IMR-90 (cell line): ENCODE measurements around the gene ZFAND4. TPM values are rescaled to one million over a fixed set of nuclear protein-coding genes. Genes with fewer than 3 reads are reported as not detected.

Experiments used
- ATAC-seq: fragments of 200-7000 bp; cut with Tn5 transposase; 2 replicates; pipeline ENCODE4 v1.9.1; 2020; ENCODE audit warnings: low read depth, mild to moderate bottlenecking, moderate library complexity
- BruUV-seq: library from RNA; stranded (reverse); fragments of 400-500 nt; replicated peaks from 2 replicates; lab custom pipeline; 2021; lab: Mats Ljungman, UMichigan
- CTCF ChIA-PET: fragments of 300-600 bp; formaldehyde crosslinking; extraction: SDS; loops from one replicate; lab custom pipeline; 2021; ENCODE audit warnings: antibody characterized with exemption; lab: Yijun Ruan, JAX
- POLR2A ChIA-PET: fragments of 300-600 bp; sonication (Branson Sonifier 250); formaldehyde crosslinking; loops from one replicate; lab custom pipeline; 2022; ENCODE audit warnings: antibody characterized with exemption; ENCODE audit not compliant: unreplicated experiment; lab: Charles Lee
- DNase-seq: peaks from one replicate; pipeline ENCODE4 v3.0.0; 2013
- H2AFZ ChIP-seq: replicated peaks from 2 replicates; pipeline ENCODE3; 2013; ENCODE audit warnings: low read length, mild to moderate bottlenecking; ENCODE audit not compliant: poor library complexity
- H2AK5ac ChIP-seq: 2 replicates; pipeline ENCODE4 v1.6.1; 2013; ENCODE audit warnings: low read depth, low read length, inconsistent platforms
- H2AK9ac ChIP-seq: replicated peaks from 2 replicates; pipeline ENCODE3; 2013; ENCODE audit warnings: mild to moderate bottlenecking, low read depth, low read length, moderate library complexity; ENCODE audit not compliant: poor library complexity
- H2BK120ac ChIP-seq: 2 replicates; pipeline ENCODE4 v1.6.1; 2013; ENCODE audit warnings: low read depth, low read length, inconsistent platforms
- H2BK15ac ChIP-seq: 3 replicates; pipeline ENCODE4 v1.6.1; 2013; ENCODE audit warnings: low read depth, low read length, inconsistent platforms
- H2BK20ac ChIP-seq: 2 replicates; pipeline ENCODE4 v1.6.1; 2013; ENCODE audit warnings: low read depth, mild to moderate bottlenecking, inconsistent platforms, low read length, moderate library complexity
- H2BK5ac ChIP-seq: 2 replicates; pipeline ENCODE4 v1.6.1; 2013; ENCODE audit warnings: mild to moderate bottlenecking, low read depth, low read length, inconsistent platforms; ENCODE audit not compliant: poor library complexity, severe bottlenecking
- H3K14ac ChIP-seq: replicated peaks from 2 replicates; pipeline ENCODE4 v1.6.1; 2013; ENCODE audit warnings: low read depth, low read length, inconsistent platforms
- H3K18ac ChIP-seq: 2 replicates; pipeline ENCODE4 v1.6.1; 2013; ENCODE audit warnings: low read depth, low read length, control low read depth
- H3K23ac ChIP-seq: 2 replicates; pipeline ENCODE4 v1.6.1; 2013; ENCODE audit warnings: low read depth, low read length, inconsistent platforms
- H3K27ac ChIP-seq: 2 replicates; pipeline ENCODE4 v1.5.1; 2013; ENCODE audit warnings: mild to moderate bottlenecking, control low read depth, low read length; ENCODE audit not compliant: insufficient read depth
- H3K27me3 ChIP-seq: 2 replicates; pipeline ENCODE4 v1.6.1; 2013; ENCODE audit warnings: low read length; ENCODE audit not compliant: control insufficient read depth, insufficient read depth
- H3K36me3 ChIP-seq: 2 replicates; pipeline ENCODE4 v1.6.1; 2013; ENCODE audit warnings: low read length, mixed read lengths; ENCODE audit not compliant: control insufficient read depth, insufficient read depth
- H3K4ac ChIP-seq: 2 replicates; pipeline ENCODE4 v1.6.1; 2013; ENCODE audit warnings: low read depth, low read length, inconsistent platforms
- H3K4me1 ChIP-seq: 2 replicates; pipeline ENCODE4 v1.6.1; 2013; ENCODE audit warnings: low read length, mixed read lengths; ENCODE audit not compliant: control insufficient read depth, insufficient read depth
- H3K4me2 ChIP-seq: 2 replicates; pipeline ENCODE4 v1.6.1; 2013; ENCODE audit warnings: low read depth, mild to moderate bottlenecking, control low read depth, low read length, moderate library complexity
- H3K4me3 ChIP-seq: 2 replicates; pipeline ENCODE4 v1.5.1; 2013; ENCODE audit warnings: low read depth, mild to moderate bottlenecking, control low read depth, low read length, moderate library complexity; ENCODE audit not compliant: insufficient read depth
- H3K56ac ChIP-seq: 2 replicates; pipeline ENCODE4 v1.6.1; 2013; ENCODE audit warnings: low read length, inconsistent platforms; ENCODE audit not compliant: insufficient read depth; ENCODE audit errors: extremely low read depth
- H3K79me1 ChIP-seq, 2 experiments: 2 replicates each; pipeline ENCODE4 v1.6.1; 2013; ENCODE audit warnings: low read length in 2 of 2, inconsistent platforms in 1 of 2, low read depth in 1 of 2
- H3K9ac ChIP-seq: 2 replicates; pipeline ENCODE4 v1.6.1; 2013; ENCODE audit warnings: low read depth, low read length, control low read depth
- H3K9me1 ChIP-seq: 2 replicates; pipeline ENCODE4 v1.6.1; 2013; ENCODE audit warnings: low read length, inconsistent platforms; ENCODE audit not compliant: insufficient read depth
- H3K9me3 ChIP-seq: 2 replicates; pipeline ENCODE4 v1.6.1; 2013; ENCODE audit warnings: low read length; ENCODE audit not compliant: control insufficient read depth, insufficient read depth
- H4K20me1 ChIP-seq: 2 replicates; pipeline ENCODE4 v1.6.1; 2013; ENCODE audit warnings: low read length, inconsistent platforms; ENCODE audit not compliant: insufficient read depth
- H4K5ac ChIP-seq: 2 replicates; pipeline ENCODE4 v1.6.1; 2013; ENCODE audit warnings: mild to moderate bottlenecking, low read depth, low read length, control low read depth
- H4K8ac ChIP-seq, 2 experiments: 2 replicates each; pipeline ENCODE4 v1.6.1; 2013; ENCODE audit warnings: low read depth in 2 of 2, low read length in 2 of 2, control low read depth in 1 of 2, inconsistent platforms in 1 of 2
- H4K91ac ChIP-seq: 2 replicates; pipeline ENCODE4 v1.6.1; 2013; ENCODE audit warnings: low read depth, low read length, inconsistent platforms; ENCODE audit not compliant: insufficient read depth
- CEBPB ChIP-seq: IDR thresholded peaks from 2 replicates; pipeline ENCODE4 v1.6.1; 2012; ENCODE audit warnings: low read depth, low read length, improper control_type of control experiment
- RAD21 ChIP-seq: IDR thresholded peaks from 2 replicates; pipeline ENCODE4 v1.6.1; 2012; ENCODE audit warnings: low read length, improper control_type of control experiment
- WGBS, 2 experiments: methylation state at CpG; one replicate each; pipeline versions ENCODE4 v1.1.5 to v1.1.7; 2013; ENCODE audit warnings: missing lambda C conversion rate in 2 of 2; ENCODE audit not compliant: insufficient read length in 1 of 2; ENCODE audit errors: extremely low coverage in 2 of 2; 5-methylcytosine and 5-hydroxymethylcytosine counted together
- dilution Hi-C: fragments of 300-500 bp; cut with HindIII; formaldehyde crosslinking; loops from one replicate; pipeline ENCODE4 v1.14.3; 2018; ENCODE audit warnings: low sequenced_read_pairs; ENCODE audit not compliant: unreplicated experiment
- in situ Hi-C: fragments of 300-500 bp; cut with MboI; formaldehyde crosslinking; loops from 3 replicates; pipeline ENCODE4 v1.14.3; 2019; ENCODE audit warnings: low sequenced_read_pairs, inconsistent platforms, mixed read lengths
- intact Hi-C: fragments of 100-400 bp; cut with micrococcal nuclease; formaldehyde crosslinking; loops from 2 replicates; pipeline ENCODE4 v1.10.0; 2022
- polyA plus RNA-seq, 3 experiments: library from polyadenylated mRNA; depleted of rRNA; stranded (reverse); fragments of >200 nt; gene quantifications; 2 replicates each; pipeline ENCODE4 v1.2.3, GENCODE V29; 2012; ENCODE audit warnings: low replicate concordance in 1 of 3
- total RNA-seq: library from RNA; depleted of rRNA; stranded (reverse); fragments of >200 nt; gene quantifications from 2 replicates; pipeline ENCODE4 v1.2.3, GENCODE V29; 2012

Gene ZFAND4
- total and polyA plus RNA-seq, 2 of the 4 experiments (the other 2 are of a cell fraction) = 2.0 to 3.4 TPM

DNA sequence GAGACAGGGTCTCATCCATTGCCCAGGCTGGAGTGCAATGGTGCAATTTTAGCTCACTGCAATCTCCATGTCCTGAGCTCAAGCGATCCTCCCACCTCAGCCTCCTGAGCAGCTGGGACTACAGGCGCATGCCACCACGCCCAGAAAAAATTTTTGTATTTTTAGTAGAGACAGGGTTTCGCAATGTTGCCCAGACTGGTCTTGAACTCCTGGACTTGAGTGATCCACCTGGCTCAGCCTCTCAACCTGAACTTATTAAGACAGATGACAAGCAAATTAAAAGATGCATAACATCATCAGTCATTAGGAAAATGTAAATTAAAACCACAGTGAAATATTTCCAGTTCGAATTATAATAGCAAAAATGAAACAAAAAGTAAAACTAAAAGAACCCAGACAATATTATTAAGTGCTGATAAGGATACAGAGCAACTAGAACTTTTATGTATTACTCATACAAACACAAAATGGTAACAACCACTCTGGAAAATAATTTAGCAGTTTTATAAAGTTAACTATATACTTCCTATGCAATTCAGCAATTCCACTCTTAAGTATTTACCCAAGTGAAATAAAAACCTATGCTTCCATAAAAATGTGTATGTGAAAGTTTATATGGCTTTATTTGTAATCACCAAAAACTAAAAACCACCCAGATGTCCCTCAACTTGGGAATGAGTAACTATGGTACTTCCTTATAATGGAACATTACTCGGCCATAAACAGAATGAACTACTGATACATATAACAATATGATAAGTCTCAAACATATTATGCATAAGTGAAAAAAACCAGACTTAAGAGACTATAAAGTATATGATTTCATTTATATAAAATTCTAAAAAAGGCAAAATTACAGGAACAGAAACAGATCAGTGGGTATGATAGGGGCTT, 15.3 kb downstream of the ZFAND4 start:
- DNase-seq (no peak), ATAC-seq (no peak)
- no peak overlapping the region for H2AK5ac ChIP-seq
- no peak overlapping the region for H3K14ac ChIP-seq
- no peak overlapping the region for H4K91ac ChIP-seq
- no peak overlapping the region for H3K4ac ChIP-seq
- no peak overlapping the region for H3K23ac ChIP-seq
- BruUV-seq = no TSS peak
- no peak overlapping the region for H2BK5ac ChIP-seq
- H4K5ac ChIP-seq = no peak overlapping the region
- no peak overlapping the region for H3K56ac ChIP-seq
- no peaks in the 10 kb centered on the region for H3K9me3 ChIP-seq
- H3K79me1 ChIP-seq = peaks cover 0 to 4% of the 10 kb centered on the region in 2 experiments; a peak in 1 of 4 replicates
- no peak overlapping the region for H3K9ac ChIP-seq
- ChIA-PET CTCF (no interaction called here), POLR2A (no interaction called here)
- no peaks in the 10 kb centered on the region for H3K27me3 ChIP-seq
- H4K8ac ChIP-seq = no peak overlapping the region
- intact Hi-C loops = no loop called here
- no peaks in the 10 kb centered on the region for H4K20me1 ChIP-seq
- no peak overlapping the region for H3K4me2 ChIP-seq
- H2AFZ ChIP-seq = no peak overlapping the region
- no peak overlapping the region for H2AK9ac ChIP-seq
- no peak overlapping the region for H2BK15ac ChIP-seq
- dilution Hi-C loops = no loop called here
- no peaks in the 10 kb centered on the region for H3K9me1 ChIP-seq
- TF ChIP-seq RAD21 (no peak), CEBPB (peak; percentile 57)
- WGBS, 2 experiments = no CpG with 5 or more reads among the region's 6 CpGs
- in situ Hi-C loops = no loop called here
- H3K18ac ChIP-seq = no peak overlapping the region
- no peaks in the 10 kb centered on the region for H3K36me3 ChIP-seq
- H2BK20ac ChIP-seq = no peak overlapping the region
- H2BK120ac ChIP-seq = no peak overlapping the region
- H3K4me1 ChIP-seq = no peaks in the 10 kb centered on the region
- no peak overlapping the region for H3K4me3 ChIP-seq
- H3K27ac ChIP-seq = no peak overlapping the region
